Embryonic facial prominence (tissue), 1 donor: ENCODE data around the gene ATP8B3.

Source experiments
- DNase-seq: peaks from one replicate; pipeline ENCODE4 v3.0.0-alpha.2; 2016; ENCODE audit errors: extremely low spot score

ATP8B3 gene

GRCh38 chr19:1796395-1797142, 15.5 kb downstream of the ATP8B3 start:
- DNase-seq = no peak

- DNase-seq = no peak
Measured at GRCh38 chr19:1794424-1795172, 17.5 kb downstream of the ATP8B3 start.

GRCh38 chr19:1791879-1792278, 20.2 kb downstream of the ATP8B3 start:
- DNase-seq = no peak

- DNase-seq = no peak
Measured at GRCh38 chr19:1790054-1790792, 21.9 kb downstream of the ATP8B3 start.

GRCh38 chr19:1789261-1790041, 22.6 kb downstream of the ATP8B3 start:
- no peak for DNase-seq

- DNase-seq = no peak
Measured at GRCh38 chr19:1787116-1787515, 25.0 kb downstream of the ATP8B3 start.

GRCh38 chr19:1786668-1787067, 25.4 kb downstream of the ATP8B3 start:
- no peak for DNase-seq

GRCh38 chr19:1785310-1785709, 26.8 kb downstream of the ATP8B3 start:
- DNase-seq = no peak

GRCh38 chr19:1783874-1784273, 28.2 kb downstream of the ATP8B3 start:
- DNase-seq = no peak

GRCh38 chr19:1783354-1783753, 28.7 kb downstream of the ATP8B3 start:
- no peak for DNase-seq

GRCh38 chr19:1782521-1782920, 29.6 kb downstream of the ATP8B3 start:
- no peak for DNase-seq

- DNase-seq = no peak
Measured at GRCh38 chr19:1780272-1780958, 31.7 kb downstream of the ATP8B3 start.

GRCh38 chr19:1779574-1779973, 32.5 kb downstream of the ATP8B3 start:
- no peak for DNase-seq

- no peak for DNase-seq
Measured at GRCh38 chr19:1777149-1777548, 34.9 kb downstream of the ATP8B3 start.

GRCh38 chr19:1776606-1777147, 35.4 kb downstream of the ATP8B3 start:
- DNase-seq = no peak

GRCh38 chr19:1775951-1776605, 36.0 kb downstream of the ATP8B3 start:
- no peak for DNase-seq

- DNase-seq = no peak
Measured at GRCh38 chr19:1774989-1775772, 36.9 kb downstream of the ATP8B3 start.

- DNase-seq = no peak
Measured at GRCh38 chr19:1773184-1773583, 38.9 kb downstream of the ATP8B3 start.

GRCh38 chr19:1770866-1771576, 41.1 kb downstream of the ATP8B3 start:
- DNase-seq = no peak
